Measurements from ENCODE around the gene KRTAP20-4.

DNA sequence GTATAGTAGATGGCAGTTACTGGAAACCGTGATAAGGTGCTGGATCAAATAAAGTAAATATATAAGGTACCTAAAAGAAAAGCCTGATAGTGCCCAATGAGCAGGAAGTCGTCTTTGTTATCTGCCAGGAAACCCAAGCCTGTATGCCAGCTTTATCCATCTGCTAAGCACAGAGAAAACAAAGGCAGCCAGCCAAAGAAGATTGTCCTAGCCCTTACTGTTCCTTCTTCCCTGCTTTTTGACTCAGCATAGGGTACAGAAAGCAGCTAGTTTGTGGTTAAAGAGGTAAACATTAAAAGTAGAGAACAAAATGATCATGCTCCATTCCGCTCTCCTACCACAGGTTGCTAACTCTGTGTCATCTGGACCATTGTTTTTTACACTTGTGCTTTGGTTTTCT, 40.3 kb upstream of the KRTAP20-4 start:
- TF ChIP-seq POLR2AphosphoS5 (IDR thresholded peaks at IDR 0.05; ENCODE audit: low read depth, low read length) = no peak
- no peak for TF ChIP-seq POLR2A (IDR thresholded peaks at IDR 0.05; ENCODE audit: low read depth, low read length)

Data from GM12892 (cell line).